ENCODE measurements around the gene IL12A.
A peak's percentile ranks its signal among the peaks of the same experiment; 100 is the strongest.

The IL12A gene

GRCh38 chr3:160020057-160020711 lies 31.5 kb downstream of the IL12A start:
- H3K4me3 ChIP-seq (ENCODE audit: low read depth, low read length) = no peak overlapping the region
- in situ Hi-C loops (cut with HindIII; ENCODE audit: low sequenced_read_pairs) = no loop called here
- DNase-seq (ENCODE audit: low read depth, low spot score) = no peak
- TF ChIP-seq CTCF (IDR thresholded peaks at IDR 0.05; ENCODE audit: low read depth, low read length) = no peak

- in situ Hi-C loops (cut with HindIII; ENCODE audit: low sequenced_read_pairs) = no loop called here
- DNase-seq (ENCODE audit: low read depth, low spot score) = no peak
- H3K4me3 ChIP-seq (ENCODE audit: low read depth, low read length) = no peak overlapping the region
- no peak for TF ChIP-seq CTCF (IDR thresholded peaks at IDR 0.05; ENCODE audit: low read depth, low read length)
Observed at GRCh38 chr3:160022068-160022467, 33.4 kb downstream of the IL12A start.

- in situ Hi-C loops (cut with HindIII; ENCODE audit: low sequenced_read_pairs) = no loop called here
- no peak overlapping the region for H3K4me3 ChIP-seq (ENCODE audit: low read depth, low read length)
- DNase-seq (ENCODE audit: low read depth, low spot score) = peak; percentile 33
- no peak for TF ChIP-seq CTCF (IDR thresholded peaks at IDR 0.05; ENCODE audit: low read depth, low read length)
Observed at GRCh38 chr3:160023476-160023875, 34.8 kb downstream of the IL12A start.

GRCh38 chr3:160027541-160028195 lies 39.0 kb downstream of the IL12A start:
- peak; percentile 72 for DNase-seq (ENCODE audit: low read depth, low spot score)
- H3K4me3 ChIP-seq (ENCODE audit: low read depth, low read length) = no peak overlapping the region
- in situ Hi-C loops (cut with HindIII; ENCODE audit: low sequenced_read_pairs) = loop anchor here (25.0 kb wide), 1 partner anchor 185 kb away; no protein-coding TSS in a partner anchor
- no peak for TF ChIP-seq CTCF (IDR thresholded peaks at IDR 0.05; ENCODE audit: low read depth, low read length)

GRCh38 chr3:160035757-160036156 lies 47.1 kb downstream of the IL12A start:
- no peak overlapping the region for H3K4me3 ChIP-seq (ENCODE audit: low read depth, low read length)
- in situ Hi-C loops (cut with HindIII; ENCODE audit: low sequenced_read_pairs) = loop anchor here (25.0 kb wide), 1 partner anchor 177 kb away; no protein-coding TSS in a partner anchor
- TF ChIP-seq CTCF (IDR thresholded peaks at IDR 0.05; ENCODE audit: low read depth, low read length) = no peak
- DNase-seq (ENCODE audit: low read depth, low spot score) = no peak

- H3K4me3 ChIP-seq (ENCODE audit: low read depth, low read length) = peak overlapping the region; percentile 31
- DNase-seq (ENCODE audit: low read depth, low spot score) = no peak
- TF ChIP-seq CTCF (IDR thresholded peaks at IDR 0.05; ENCODE audit: low read depth, low read length) = no peak
- in situ Hi-C loops (cut with HindIII; ENCODE audit: low sequenced_read_pairs) = loop anchor here (25.0 kb wide), 1 partner anchor 173 kb away; no protein-coding TSS in a partner anchor
Observed at GRCh38 chr3:160038862-160039562, 50.4 kb downstream of the IL12A start.
